Uterus (tissue), 4 donors: Measurements from ENCODE around the gene LRCH3. TPM values are rescaled to one million over a fixed set of nuclear protein-coding genes. Genes with fewer than 3 reads are reported as not detected.

Experiments
- DNase-seq, 2 donors: peaks; one replicate each; pipeline ENCODE4 v3.0.0-alpha.2; 2019 to 2020
- H3K27ac ChIP-seq, 2 donors: fragments of 200-600 bp; sonication (generic); 1 replicate in 1 of 2; 2 replicates in 1 of 2; pipeline ENCODE4 v1.5.1; 2016 to 2018
- H3K27me3 ChIP-seq, 2 donors: fragments of 200-600 bp; sonication (generic); one replicate each; pipeline ENCODE4 v1.5.1; 2018 to 2019; ENCODE audit warnings: control low read depth in 1 of 2
- H3K36me3 ChIP-seq, 2 donors: fragments of 200-600 bp; sonication (generic); one replicate each; pipeline ENCODE4 v1.5.1; 2019; ENCODE audit warnings: control low read depth in 1 of 2
- H3K4me1 ChIP-seq, 2 donors: fragments of 200-600 bp; sonication (generic); one replicate each; pipeline ENCODE4 v1.5.1; 2018 to 2019; ENCODE audit warnings: control low read depth in 1 of 2
- H3K4me3 ChIP-seq, 2 donors: fragments of 200-600 bp; sonication (generic); 1 replicate in 1 of 2; 2 replicates in 1 of 2; pipeline ENCODE4 v1.5.1; 2018 to 2019; ENCODE audit warnings: mild to moderate bottlenecking in 1 of 2
- H3K9me3 ChIP-seq, 2 donors: fragments of 200-600 bp; sonication (generic); one replicate each; pipeline ENCODE4 v1.5.1; 2019; ENCODE audit warnings: control low read depth in 1 of 2
- POLR2A ChIP-seq, 2 donors: fragments of 450-650 bp; IDR thresholded peaks; one replicate each; pipeline ENCODE4 v1.6.1; 2016; ENCODE audit warnings: antibody characterized with exemption in 2 of 2, mild to moderate bottlenecking in 1 of 2, moderate library complexity in 1 of 2
- intact Hi-C: fragments of 100-400 bp; cut with DNase I; formaldehyde crosslinking; loops from one replicate; pipeline ENCODE4 v1.15.1; 2023; ENCODE audit warnings: low total_unique reads
- total RNA-seq, 4 donors: library from RNA; depleted of rRNA in 3 of 4; stranded (reverse); fragments of >200 nt in 3 of 4; gene quantifications; one replicate each; pipeline versions ENCODE4 v1.1.0 to v1.2.4, GENCODE V29; 2014 to 2023
- TF ChIP-seq, protein P1 (sequence below), 4 experiments: fragments of 200-600 bp in 2 of 4; fragments of 450-650 bp in 2 of 4; sonication (generic) in 2 of 4; IDR thresholded peaks; one replicate each; pipeline ENCODE4 v1.5.1; 2016 to 2019; ENCODE audit warnings: antibody characterized with exemption in 4 of 4, mild to moderate bottlenecking in 2 of 4, moderate library complexity in 1 of 4
- donor health status: DM: yes; HTN: yes; CAD: no.

The LRCH3 gene
- total RNA-seq, 4 donors from 2014 or later, result 73.5 to 108 (median 100) TPM

DNA sequence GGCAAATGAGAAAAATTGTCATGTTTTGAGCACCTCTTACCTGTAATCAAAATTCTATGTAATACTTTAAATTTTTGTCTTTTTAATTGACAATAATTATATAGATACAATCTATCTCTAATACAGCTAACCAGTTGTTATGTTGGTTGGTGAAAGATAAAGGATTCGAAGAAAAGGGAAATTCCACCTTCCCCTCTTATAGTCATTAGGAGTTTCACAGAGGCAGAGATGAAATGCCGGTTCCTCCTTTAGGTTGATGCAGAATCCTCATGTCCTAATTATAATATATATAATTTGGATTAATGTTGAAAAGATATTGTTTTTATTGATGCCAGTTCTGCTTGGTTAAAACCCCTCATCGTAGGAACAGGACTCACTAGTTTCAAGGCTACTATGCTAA lies 67.1 kb downstream of the LRCH3 start:
- Histone ChIP-seq H3K4me1 (no peaks in the 10 kb centered on the region), H3K27ac (no peak overlapping the region), H3K27me3 (no peaks in the 10 kb centered on the region), H3K36me3 (no peaks in the 10 kb centered on the region), H3K9me3 (no peaks in the 10 kb centered on the region), H3K4me3 (no peak overlapping the region)
- no peak for DNase-seq
- TF ChIP-seq, protein P1, sequence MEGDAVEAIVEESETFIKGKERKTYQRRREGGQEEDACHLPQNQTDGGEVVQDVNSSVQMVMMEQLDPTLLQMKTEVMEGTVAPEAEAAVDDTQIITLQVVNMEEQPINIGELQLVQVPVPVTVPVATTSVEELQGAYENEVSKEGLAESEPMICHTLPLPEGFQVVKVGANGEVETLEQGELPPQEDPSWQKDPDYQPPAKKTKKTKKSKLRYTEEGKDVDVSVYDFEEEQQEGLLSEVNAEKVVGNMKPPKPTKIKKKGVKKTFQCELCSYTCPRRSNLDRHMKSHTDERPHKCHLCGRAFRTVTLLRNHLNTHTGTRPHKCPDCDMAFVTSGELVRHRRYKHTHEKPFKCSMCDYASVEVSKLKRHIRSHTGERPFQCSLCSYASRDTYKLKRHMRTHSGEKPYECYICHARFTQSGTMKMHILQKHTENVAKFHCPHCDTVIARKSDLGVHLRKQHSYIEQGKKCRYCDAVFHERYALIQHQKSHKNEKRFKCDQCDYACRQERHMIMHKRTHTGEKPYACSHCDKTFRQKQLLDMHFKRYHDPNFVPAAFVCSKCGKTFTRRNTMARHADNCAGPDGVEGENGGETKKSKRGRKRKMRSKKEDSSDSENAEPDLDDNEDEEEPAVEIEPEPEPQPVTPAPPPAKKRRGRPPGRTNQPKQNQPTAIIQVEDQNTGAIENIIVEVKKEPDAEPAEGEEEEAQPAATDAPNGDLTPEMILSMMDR (IDR thresholded peaks at IDR 0.05), result no peak
- TF ChIP-seq POLR2A (IDR thresholded peaks at IDR 0.05), result no peak
- intact Hi-C loops, result no loop called here

DNA sequence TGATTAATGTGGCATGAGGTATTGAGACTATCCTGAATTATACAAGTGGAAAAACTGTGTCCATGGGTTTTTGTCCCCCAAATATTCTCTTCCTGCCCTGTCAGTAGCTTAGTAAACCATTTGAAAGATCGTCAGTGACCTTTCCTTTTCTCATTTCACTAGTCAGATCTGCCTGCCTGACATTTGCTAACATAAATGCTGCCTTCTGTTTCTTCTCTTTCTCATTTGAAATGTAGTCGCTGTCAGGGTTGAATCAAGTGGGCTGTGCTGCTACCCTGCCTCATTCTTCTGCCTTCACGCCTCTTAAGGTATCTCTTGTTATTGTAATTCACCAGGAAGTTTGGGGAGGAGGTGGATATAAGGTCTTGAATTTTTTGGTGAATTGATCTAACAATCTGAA lies 67.5 kb downstream of the LRCH3 start:
- H3K27me3 ChIP-seq, result no peaks in the 10 kb centered on the region
- TF ChIP-seq, protein P1 (IDR thresholded peaks at IDR 0.05), result no peak
- TF ChIP-seq POLR2A (IDR thresholded peaks at IDR 0.05), result no peak
- H3K4me3 ChIP-seq, result no peak overlapping the region
- no peaks in the 10 kb centered on the region for H3K9me3 ChIP-seq
- no peak overlapping the region for H3K27ac ChIP-seq
- DNase-seq, result no peak
- H3K4me1 ChIP-seq, result no peaks in the 10 kb centered on the region
- intact Hi-C loops, result no loop called here
- H3K36me3 ChIP-seq, result no peaks in the 10 kb centered on the region

GRCh38 chr3:197866035-197866434 lies 75.0 kb downstream of the LRCH3 start:
- DNase-seq, result no peak
- intact Hi-C loops, result no loop called here
- H3K36me3 ChIP-seq, result no peaks in the 10 kb centered on the region

DNA sequence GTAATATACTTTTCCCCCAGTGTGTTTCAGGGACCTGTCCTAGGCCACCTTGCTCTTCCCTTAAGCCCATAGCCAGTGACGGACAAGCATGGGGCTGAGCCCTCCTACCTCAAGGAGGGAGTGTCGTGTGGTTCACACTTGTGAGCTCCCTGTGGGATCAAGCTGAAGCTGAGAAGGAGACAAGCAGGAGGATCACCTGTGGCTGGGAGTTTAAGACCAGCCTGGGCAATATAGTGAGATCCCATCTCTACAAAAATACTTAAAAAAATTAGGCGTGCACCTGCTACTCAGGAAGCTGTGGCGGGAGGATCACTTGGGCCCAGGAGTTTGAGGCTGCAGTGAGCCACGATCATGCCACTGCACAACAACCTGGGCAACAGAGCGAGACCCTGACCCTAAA lies 82.3 kb downstream of the LRCH3 start:
- DNase-seq, result no peak
- TF ChIP-seq, protein P1 (IDR thresholded peaks at IDR 0.05), result no peak
- TF ChIP-seq POLR2A (IDR thresholded peaks at IDR 0.05), result no peak
- Histone ChIP-seq H3K9me3 (no peaks in the 10 kb centered on the region), H3K4me1 (no peaks in the 10 kb centered on the region), H3K27ac (no peak overlapping the region), H3K27me3 (no peaks in the 10 kb centered on the region), H3K4me3 (no peak overlapping the region), H3K36me3 (no peaks in the 10 kb centered on the region)
- intact Hi-C loops, result no loop called here

More at GRCh38 chr3:197866035-197866434, 75.0 kb downstream of the LRCH3 start:
- TF ChIP-seq POLR2A (IDR thresholded peaks at IDR 0.05), result no peak
- TF ChIP-seq, protein P1 (IDR thresholded peaks at IDR 0.05), result no peak
- Histone ChIP-seq H3K4me3 (no peak overlapping the region), H3K9me3 (no peaks in the 10 kb centered on the region), H3K27me3 (no peaks in the 10 kb centered on the region), H3K27ac (no peak overlapping the region), H3K4me1 (no peaks in the 10 kb centered on the region)

- H3K27ac ChIP-seq, result no peak overlapping the region
- no peak for DNase-seq
- no peaks in the 10 kb centered on the region for H3K36me3 ChIP-seq
- intact Hi-C loops, result no loop called here
- H3K27me3 ChIP-seq, result no peaks in the 10 kb centered on the region
- no peaks in the 10 kb centered on the region for H3K4me1 ChIP-seq
- no peak overlapping the region for H3K4me3 ChIP-seq
- H3K9me3 ChIP-seq, result no peaks in the 10 kb centered on the region
- no peak for TF ChIP-seq POLR2A (IDR thresholded peaks at IDR 0.05)
- TF ChIP-seq, protein P1 (IDR thresholded peaks at IDR 0.05), result no peak
Measured at GRCh38 chr3:197874064-197874463, 83.0 kb downstream of the LRCH3 start.
